ENCODE results near the gene CHN2.

CHN2 gene

GRCh38 chr7:29184599-29184998 is 10.0 kb upstream of the CHN2 start:
- no peaks in the 10 kb centered on the region for H3K4me1 ChIP-seq
- H3K4me3 ChIP-seq (ENCODE audit: low read depth, low read length) = no peak overlapping the region
- H3K27me3 ChIP-seq (ENCODE audit: control insufficient read depth, insufficient read depth, low read length) = no peaks in the 10 kb centered on the region
- no peak for TF ChIP-seq CTCF (IDR thresholded peaks at IDR 0.05)
- no peak overlapping the region for H2AFZ ChIP-seq
- H3K9me3 ChIP-seq (ENCODE audit: control insufficient read depth, low read length) = no peaks in the 10 kb centered on the region
- no peak overlapping the region for H3K4me2 ChIP-seq (ENCODE audit: low read length)
- no peak overlapping the region for H3K9ac ChIP-seq
- no peaks in the 10 kb centered on the region for H3K79me2 ChIP-seq
- H3K27ac ChIP-seq = no peak overlapping the region
- no peaks in the 10 kb centered on the region for H3K36me3 ChIP-seq (ENCODE audit: control insufficient read depth, insufficient read depth, low read length)

DNA sequence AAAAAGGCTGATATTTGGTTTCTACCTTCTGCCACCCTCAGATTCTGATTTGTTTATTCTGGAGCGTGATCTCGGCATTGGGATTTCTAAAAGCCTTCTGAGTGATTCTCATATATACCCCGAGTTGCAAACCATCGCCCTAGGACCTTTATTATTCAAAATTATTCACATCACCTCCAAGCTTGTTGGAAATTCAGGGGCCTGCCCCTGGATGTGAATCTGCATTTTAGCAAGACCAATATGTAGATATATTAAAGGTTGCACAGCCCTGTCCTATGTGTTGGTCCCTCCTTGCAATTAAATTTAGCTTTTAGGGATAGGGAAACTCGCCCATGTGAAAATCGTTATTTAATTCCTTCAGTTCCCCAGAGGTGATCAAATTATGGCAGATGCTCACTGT is 9.0 kb upstream of the CHN2 start:
- H3K79me2 ChIP-seq = no peaks in the 10 kb centered on the region
- H3K27me3 ChIP-seq (ENCODE audit: control insufficient read depth, insufficient read depth, low read length) = no peaks in the 10 kb centered on the region
- H2AFZ ChIP-seq = no peak overlapping the region
- H3K4me1 ChIP-seq = no peaks in the 10 kb centered on the region
- no peaks in the 10 kb centered on the region for H3K36me3 ChIP-seq (ENCODE audit: control insufficient read depth, insufficient read depth, low read length)
- H3K4me3 ChIP-seq (ENCODE audit: low read depth, low read length) = no peak overlapping the region
- no peaks in the 10 kb centered on the region for H3K9me3 ChIP-seq (ENCODE audit: control insufficient read depth, low read length)
- H3K9ac ChIP-seq = no peak overlapping the region
- TF ChIP-seq CTCF (IDR thresholded peaks at IDR 0.05) = no peak
- H3K4me2 ChIP-seq (ENCODE audit: low read length) = no peak overlapping the region
- H3K27ac ChIP-seq = no peak overlapping the region

DNA sequence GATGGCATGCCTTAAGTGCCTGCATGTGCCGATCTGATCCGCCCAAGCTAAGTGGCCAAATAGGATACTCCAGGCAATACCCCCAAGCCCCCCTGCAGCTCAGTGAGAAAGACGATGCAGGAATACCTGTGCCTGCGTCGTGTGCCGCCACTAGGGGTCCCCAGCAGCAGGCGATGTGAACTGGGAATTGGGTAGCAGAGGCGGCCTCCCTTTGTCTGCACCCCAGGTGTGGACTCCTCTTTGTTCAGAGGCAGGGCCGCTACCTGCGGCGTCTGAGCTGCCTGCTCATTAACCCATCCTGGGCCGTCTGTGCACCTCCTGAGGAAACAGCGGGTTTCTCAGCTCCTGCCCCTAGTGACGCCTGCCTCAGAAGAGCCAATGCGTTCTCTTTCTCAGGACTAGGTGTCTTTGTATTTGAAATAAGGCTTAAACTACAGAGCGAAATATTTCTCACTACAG is 4.8 kb upstream of the CHN2 start:
- no peak overlapping the region for H2AFZ ChIP-seq
- H3K9ac ChIP-seq = no peak overlapping the region
- no peak overlapping the region for H3K4me2 ChIP-seq (ENCODE audit: low read length)
- H3K79me2 ChIP-seq = no peaks in the 10 kb centered on the region
- no peaks in the 10 kb centered on the region for H3K4me1 ChIP-seq
- H3K27ac ChIP-seq = no peak overlapping the region
- no peaks in the 10 kb centered on the region for H3K36me3 ChIP-seq (ENCODE audit: control insufficient read depth, insufficient read depth, low read length)
- H3K27me3 ChIP-seq (ENCODE audit: control insufficient read depth, insufficient read depth, low read length) = no peaks in the 10 kb centered on the region
- peak; percentile 77 for TF ChIP-seq CTCF (IDR thresholded peaks at IDR 0.05)
- H3K9me3 ChIP-seq (ENCODE audit: control insufficient read depth, low read length) = no peaks in the 10 kb centered on the region
- H3K4me3 ChIP-seq (ENCODE audit: low read depth, low read length) = no peak overlapping the region

DNA sequence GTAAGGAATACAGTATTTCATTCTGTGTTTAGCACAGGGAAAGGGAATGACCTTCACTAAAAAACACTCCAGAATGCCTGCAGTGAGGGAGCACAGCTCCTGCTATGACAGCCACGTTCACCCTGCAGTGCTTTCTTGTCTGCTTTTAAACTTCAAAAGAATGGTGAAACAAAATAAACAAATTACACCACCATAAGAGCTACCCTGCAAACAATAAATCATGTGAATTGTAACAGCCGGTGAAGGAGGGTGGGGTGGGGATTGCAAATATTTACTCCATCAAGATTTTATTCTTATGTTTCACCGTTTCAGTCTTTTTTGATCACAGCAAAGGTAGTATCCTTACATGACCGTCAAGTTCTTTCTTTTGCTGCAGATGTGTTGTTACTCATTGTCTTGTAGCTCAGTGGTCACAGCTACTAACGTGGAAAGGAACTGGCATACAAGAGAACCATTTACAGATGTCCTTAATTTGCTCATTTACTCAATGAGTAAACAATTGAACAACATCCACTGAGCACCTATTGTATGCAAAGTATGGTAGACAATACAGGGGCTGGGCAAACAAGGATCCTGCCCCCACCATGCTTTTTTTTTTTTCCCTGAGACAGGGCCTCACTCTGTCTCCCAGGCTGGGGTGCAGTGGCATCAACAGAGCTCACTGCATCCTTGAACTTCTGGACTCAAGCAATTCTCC is 4.1 kb upstream of the CHN2 start:
- Histone ChIP-seq H3K27me3 (ENCODE audit: control insufficient read depth, insufficient read depth, low read length) (no peaks in the 10 kb centered on the region), H3K4me1 (no peaks in the 10 kb centered on the region), H3K36me3 (ENCODE audit: control insufficient read depth, insufficient read depth, low read length) (no peaks in the 10 kb centered on the region), H3K4me3 (ENCODE audit: low read depth, low read length) (no peak overlapping the region), H3K27ac (no peak overlapping the region), H3K4me2 (ENCODE audit: low read length) (no peak overlapping the region), H3K79me2 (no peaks in the 10 kb centered on the region), H2AFZ (no peak overlapping the region), H3K9ac (no peak overlapping the region), H3K9me3 (ENCODE audit: control insufficient read depth, low read length) (no peaks in the 10 kb centered on the region)
- TF ChIP-seq CTCF (IDR thresholded peaks at IDR 0.05) = no peak

- Histone ChIP-seq H3K9me3 (ENCODE audit: control insufficient read depth, low read length) (no peaks in the 10 kb centered on the region), H3K4me1 (no peaks in the 10 kb centered on the region), H2AFZ (no peak overlapping the region), H3K4me2 (ENCODE audit: low read length) (no peak overlapping the region), H3K4me3 (ENCODE audit: low read depth, low read length) (no peak overlapping the region), H3K27me3 (ENCODE audit: control insufficient read depth, insufficient read depth, low read length) (no peaks in the 10 kb centered on the region), H3K27ac (no peak overlapping the region), H3K9ac (no peak overlapping the region), H3K79me2 (no peaks in the 10 kb centered on the region), H3K36me3 (ENCODE audit: control insufficient read depth, insufficient read depth, low read length) (no peaks in the 10 kb centered on the region)
- no peak for TF ChIP-seq CTCF (IDR thresholded peaks at IDR 0.05)
Observed at GRCh38 chr7:29192323-29192722, 2.3 kb upstream of the CHN2 start.

All from parathyroid adenoma (tissue), 2 donors.